Adipocyte (in vitro differentiated cells): Measurements from ENCODE around the gene DROSHA.

Source experiments
- DNase-seq: peaks from one replicate; pipeline ENCODE4 v3.0.0-alpha.2; 2015; ENCODE audit warnings: low read depth
- H3K27me3 ChIP-seq: replicated peaks from 2 replicates; pipeline ENCODE4 v1.7.0; 2013; ENCODE audit warnings: mild to moderate bottlenecking, low read length, moderate library complexity; ENCODE audit not compliant: control insufficient read depth, insufficient read depth
- H3K36me3 ChIP-seq: 2 replicates; pipeline ENCODE4 v1.7.0; 2013; ENCODE audit warnings: low read length, mild to moderate bottlenecking, moderate library complexity; ENCODE audit not compliant: control insufficient read depth, insufficient read depth, severe bottlenecking
- H3K4me1 ChIP-seq: 2 replicates; pipeline ENCODE4 v1.7.0; 2013; ENCODE audit warnings: mild to moderate bottlenecking, low read length, moderate library complexity; ENCODE audit not compliant: control insufficient read depth, insufficient read depth
- H3K4me3 ChIP-seq: 2 replicates; pipeline ENCODE4 v1.7.0; 2013; ENCODE audit warnings: mild to moderate bottlenecking, low read length, moderate library complexity
- H3K9ac ChIP-seq: 2 replicates; pipeline ENCODE4 v1.7.0; 2013; ENCODE audit warnings: mild to moderate bottlenecking, low read length, moderate library complexity
- H3K9me3 ChIP-seq: 2 replicates; pipeline ENCODE4 v1.7.0; 2013; ENCODE audit warnings: mild to moderate bottlenecking, low read length, moderate library complexity; ENCODE audit not compliant: control insufficient read depth

DROSHA gene

DNA sequence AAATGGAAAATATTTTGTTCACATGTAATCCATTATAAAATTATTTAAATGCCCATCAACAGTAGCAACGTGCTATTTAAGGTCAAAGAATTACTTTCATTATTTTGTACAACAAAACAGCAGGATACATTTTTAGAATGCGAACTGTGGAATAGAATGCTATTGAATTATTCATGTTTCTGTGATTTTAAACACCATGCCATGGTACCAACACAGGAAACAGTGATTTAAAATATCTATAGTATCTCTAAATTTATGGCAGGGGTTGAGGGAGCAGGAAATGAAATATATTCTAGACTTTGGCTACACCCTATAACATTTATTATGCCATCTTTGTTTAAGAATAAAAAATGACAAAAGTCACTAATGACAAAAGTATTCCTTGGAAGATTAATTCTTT, 62.4 kb downstream of the DROSHA start:
- no peak for DNase-seq

DNA sequence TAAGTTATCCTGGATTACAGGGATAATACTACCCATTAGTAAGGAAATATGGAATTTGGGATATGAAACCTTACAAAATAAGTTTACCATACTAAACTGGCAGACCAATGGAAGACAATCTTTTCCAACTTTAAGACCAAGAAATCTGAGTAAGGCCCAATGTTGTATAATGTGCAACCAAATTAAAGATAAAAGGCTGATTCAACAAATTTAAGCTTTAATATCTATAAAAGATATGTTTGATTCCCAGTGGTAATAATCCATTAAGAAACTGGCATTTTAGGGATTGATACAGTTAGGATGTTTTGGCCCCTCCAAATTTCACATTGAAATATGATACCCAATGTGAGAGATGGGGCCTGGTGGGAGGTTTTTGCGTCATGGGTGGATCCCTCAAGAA, 66.6 kb downstream of the DROSHA start:
- DNase-seq = no peak
- no peaks in the 10 kb centered on the region for H3K27me3 ChIP-seq
- H3K9me3 ChIP-seq = no peaks in the 10 kb centered on the region
- H3K4me1 ChIP-seq = peaks cover 18% of the 10 kb centered on the region
- peaks cover 59% of the 10 kb centered on the region for H3K36me3 ChIP-seq
- no peak overlapping the region for H3K4me3 ChIP-seq
- no peak overlapping the region for H3K9ac ChIP-seq

More for the DNA sequence above, 62.4 kb downstream of the DROSHA start:
- Histone ChIP-seq H3K9me3 (no peaks in the 10 kb centered on the region), H3K27me3 (no peaks in the 10 kb centered on the region), H3K4me3 (no peak overlapping the region), H3K36me3 (peaks cover 40% of the 10 kb centered on the region), H3K9ac (no peak overlapping the region), H3K4me1 (peaks cover 27% of the 10 kb centered on the region)

DNA sequence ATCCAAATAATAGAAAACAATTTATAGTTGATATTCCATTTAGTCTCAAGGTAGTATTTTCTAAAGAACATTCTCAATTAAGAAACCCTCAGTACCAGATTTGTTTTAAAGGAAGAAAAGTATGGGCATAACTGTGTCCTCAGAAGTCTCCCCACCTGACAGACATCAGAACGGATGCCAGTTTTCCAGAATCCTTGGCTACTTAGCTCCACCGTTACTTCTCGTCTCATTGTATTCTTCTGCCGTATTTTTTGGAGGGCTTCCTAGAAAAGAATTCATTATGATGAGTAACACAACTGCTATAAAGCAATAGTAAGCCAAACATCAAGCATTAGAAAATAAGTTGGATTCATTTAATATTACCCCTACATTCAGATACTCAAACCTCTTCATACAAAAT, 67.8 kb downstream of the DROSHA start:
- Histone ChIP-seq H3K4me1 (peaks cover 19% of the 10 kb centered on the region), H3K9me3 (no peaks in the 10 kb centered on the region), H3K36me3 (peaks cover 59% of the 10 kb centered on the region), H3K27me3 (no peaks in the 10 kb centered on the region), H3K4me3 (no peak overlapping the region), H3K9ac (no peak overlapping the region)
- no peak for DNase-seq

DNA sequence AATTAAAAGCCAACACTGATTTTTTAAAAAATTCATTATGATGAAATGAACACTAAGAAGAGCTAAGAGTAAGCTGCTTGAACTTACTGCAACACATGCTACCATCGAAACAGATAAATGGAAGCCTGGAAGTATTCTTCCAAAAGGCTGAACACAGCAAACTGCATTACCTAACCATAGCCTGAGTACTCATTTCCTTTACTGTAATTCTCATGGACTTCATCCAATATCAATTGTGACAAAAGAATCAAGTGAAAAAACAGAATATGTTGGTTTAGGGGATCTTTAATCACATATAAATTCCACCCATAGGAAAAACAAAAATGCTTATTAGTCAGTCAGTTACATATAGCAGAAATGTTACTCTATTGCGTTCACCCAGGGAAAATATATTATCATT, 68.5 kb downstream of the DROSHA start:
- DNase-seq = no peak
- Histone ChIP-seq H3K9ac (no peak overlapping the region), H3K27me3 (no peaks in the 10 kb centered on the region), H3K4me3 (no peak overlapping the region), H3K9me3 (no peaks in the 10 kb centered on the region), H3K36me3 (peaks cover 63% of the 10 kb centered on the region), H3K4me1 (peaks cover 20% of the 10 kb centered on the region)

DNA sequence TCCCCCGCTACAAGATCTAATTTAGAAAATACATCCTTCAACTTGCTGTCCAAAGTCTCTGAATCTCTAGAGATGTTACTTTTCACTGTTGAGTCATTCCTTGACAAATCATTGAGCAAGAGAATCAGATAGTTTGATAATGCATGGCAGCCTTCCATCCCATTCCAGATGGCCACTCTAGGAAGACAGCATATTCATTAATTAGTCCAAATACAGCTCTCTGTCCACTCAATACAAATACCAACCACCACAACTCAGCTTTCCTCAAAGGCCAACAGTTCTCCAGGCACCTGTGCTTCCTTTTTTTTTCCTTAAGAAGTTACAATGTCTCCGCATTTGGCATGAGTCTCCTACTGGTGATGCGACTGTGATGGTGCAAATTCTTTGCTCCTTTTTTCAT, 72.3 kb downstream of the DROSHA start:
- Histone ChIP-seq H3K9me3 (peaks cover 13% of the 10 kb centered on the region), H3K4me3 (no peak overlapping the region), H3K4me1 (peaks cover 20% of the 10 kb centered on the region), H3K9ac (no peak overlapping the region), H3K36me3 (peaks cover 52% of the 10 kb centered on the region), H3K27me3 (no peaks in the 10 kb centered on the region)
- no peak for DNase-seq

DNA sequence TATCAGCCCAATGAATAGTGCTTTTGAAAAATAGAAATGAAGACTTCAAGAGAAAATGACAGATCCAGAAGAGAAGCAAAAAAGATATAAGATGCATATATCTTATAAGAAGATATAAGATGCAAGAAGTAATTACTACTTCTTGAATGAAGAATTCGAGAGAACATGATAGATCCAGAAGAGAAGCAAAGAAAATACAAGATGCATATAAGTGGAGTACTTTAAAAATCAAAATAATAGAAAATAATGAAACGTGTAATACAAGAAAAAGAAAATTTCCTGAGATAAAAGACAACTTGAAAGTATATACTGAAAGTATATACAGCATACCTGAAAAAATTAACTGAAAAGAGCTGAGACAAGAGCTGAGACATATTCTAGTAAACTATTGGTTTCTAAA, 76.7 kb downstream of the DROSHA start:
- Histone ChIP-seq H3K27me3 (no peaks in the 10 kb centered on the region), H3K4me1 (peaks cover 9% of the 10 kb centered on the region), H3K9ac (no peak overlapping the region), H3K4me3 (no peak overlapping the region), H3K9me3 (peaks cover 13% of the 10 kb centered on the region), H3K36me3 (peaks cover 37% of the 10 kb centered on the region)
- no peak for DNase-seq

DNA sequence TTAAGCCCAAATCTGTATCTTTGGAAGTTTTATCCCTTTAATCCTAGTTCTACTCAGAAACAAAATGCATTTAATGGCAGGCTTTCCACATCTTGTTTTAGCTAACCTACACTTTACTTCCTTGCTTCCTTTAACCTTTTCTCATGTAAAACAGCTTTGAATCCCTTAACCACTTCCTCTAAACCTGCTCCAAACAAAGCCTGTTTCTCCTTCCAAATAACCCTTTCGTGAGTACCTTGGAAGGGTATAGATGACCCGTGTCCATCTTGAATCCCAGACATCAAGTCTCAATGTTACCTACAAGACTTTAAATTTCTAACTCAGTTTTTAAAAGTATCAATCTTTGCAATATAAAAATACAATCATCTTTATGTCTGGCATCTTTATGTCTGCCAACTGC, 78.4 kb downstream of the DROSHA start:
- DNase-seq = no peak
- no peaks in the 10 kb centered on the region for H3K4me1 ChIP-seq
- no peak overlapping the region for H3K4me3 ChIP-seq
- H3K9ac ChIP-seq = no peak overlapping the region
- peaks cover 13% of the 10 kb centered on the region for H3K9me3 ChIP-seq
- H3K36me3 ChIP-seq = peaks cover 49% of the 10 kb centered on the region
- H3K27me3 ChIP-seq = no peaks in the 10 kb centered on the region

DNA sequence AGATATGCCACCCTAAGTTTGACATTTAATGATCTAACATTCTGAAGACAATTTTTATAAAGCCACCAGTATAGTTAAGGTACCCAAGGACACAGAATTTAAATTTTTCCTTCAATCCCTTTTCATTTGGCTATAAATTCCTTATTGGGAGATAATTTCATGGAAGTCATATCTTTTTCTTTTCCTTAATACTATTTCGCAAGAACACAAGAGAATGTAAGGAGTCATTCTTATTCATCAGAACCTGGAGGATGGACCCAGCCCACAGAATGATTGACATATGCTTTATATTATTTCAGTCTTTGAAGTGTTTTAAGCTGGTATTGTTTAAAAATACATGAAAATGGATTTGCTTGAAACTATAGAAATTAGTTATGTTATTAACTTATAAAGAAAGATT, 79.6 kb downstream of the DROSHA start:
- no peaks in the 10 kb centered on the region for H3K4me1 ChIP-seq
- peaks cover 52% of the 10 kb centered on the region for H3K36me3 ChIP-seq
- H3K9me3 ChIP-seq = peaks cover 13% of the 10 kb centered on the region
- no peak overlapping the region for H3K4me3 ChIP-seq
- H3K27me3 ChIP-seq = no peaks in the 10 kb centered on the region
- no peak for DNase-seq
- no peak overlapping the region for H3K9ac ChIP-seq

DNA sequence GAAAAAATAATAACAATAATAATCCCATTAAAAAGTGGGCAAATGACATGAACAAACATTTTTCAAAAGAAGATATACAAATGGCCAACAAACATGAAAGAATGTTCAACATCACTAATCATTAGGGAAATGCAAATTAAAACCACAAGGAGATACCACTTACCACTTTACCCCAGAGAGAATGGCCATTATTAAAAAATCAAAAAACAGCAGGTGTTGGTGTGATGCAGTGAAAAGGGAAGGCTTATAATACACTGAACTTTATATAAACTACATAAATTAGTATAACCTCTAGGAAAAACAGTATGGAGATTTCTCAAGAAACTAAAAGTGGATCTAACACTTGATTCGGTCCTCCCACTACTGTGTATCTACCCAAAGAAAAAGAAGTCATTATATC, 81.9 kb downstream of the DROSHA start:
- Histone ChIP-seq H3K27me3 (no peaks in the 10 kb centered on the region), H3K36me3 (peaks cover 52% of the 10 kb centered on the region), H3K9me3 (peaks cover 1% of the 10 kb centered on the region), H3K9ac (no peak overlapping the region), H3K4me3 (no peak overlapping the region), H3K4me1 (no peaks in the 10 kb centered on the region)
- DNase-seq = no peak

DNA sequence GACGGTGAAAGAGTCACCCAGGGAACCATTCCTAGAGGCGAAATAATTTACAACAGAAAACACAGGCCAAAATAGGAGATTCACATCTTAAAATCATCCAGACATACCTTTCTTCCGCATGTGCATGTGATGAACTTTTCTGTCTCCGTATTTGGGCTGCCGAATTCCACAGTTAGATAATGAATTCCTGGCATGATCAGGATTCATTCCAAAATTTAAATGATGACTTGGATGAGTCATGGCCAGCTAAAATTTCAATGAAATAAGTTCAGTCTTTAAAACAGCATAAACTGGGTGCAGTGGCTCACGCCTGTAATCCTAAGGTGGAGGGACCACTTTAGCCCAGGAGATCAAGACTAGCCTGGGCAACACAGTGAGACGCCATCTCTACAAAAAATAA, 82.7 kb downstream of the DROSHA start:
- no peaks in the 10 kb centered on the region for H3K9me3 ChIP-seq
- no peak overlapping the region for H3K4me3 ChIP-seq
- DNase-seq = peak; percentile 25
- no peaks in the 10 kb centered on the region for H3K27me3 ChIP-seq
- H3K9ac ChIP-seq = no peak overlapping the region
- H3K4me1 ChIP-seq = no peaks in the 10 kb centered on the region
- peaks cover 58% of the 10 kb centered on the region for H3K36me3 ChIP-seq

DNA sequence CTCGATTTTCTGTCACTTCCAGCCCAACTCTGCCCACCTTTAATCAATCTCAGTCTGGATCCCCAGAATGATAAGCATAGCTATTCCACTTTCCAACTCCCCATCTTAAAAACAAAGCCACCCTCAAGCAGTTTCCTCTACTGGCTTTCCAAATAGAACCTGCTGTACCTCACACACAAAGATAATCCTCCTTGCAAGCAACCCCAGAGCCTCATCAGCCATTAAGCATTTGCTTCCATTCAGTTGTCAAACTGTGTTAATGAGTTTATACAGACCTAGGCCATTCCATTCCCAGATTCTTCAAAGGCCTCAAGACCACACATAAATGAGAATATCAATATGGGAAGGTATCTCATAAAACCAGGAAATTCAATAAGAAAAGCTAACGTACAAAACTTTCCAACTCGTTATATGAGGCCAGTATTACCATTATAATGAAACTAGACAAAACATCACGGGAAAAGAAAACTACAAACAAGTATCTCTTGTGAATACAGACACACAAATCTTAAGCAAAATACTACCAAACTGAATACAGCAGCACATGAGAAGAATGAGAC, 86.8 kb downstream of the DROSHA start:
- H3K4me1 ChIP-seq = peaks cover 9% of the 10 kb centered on the region
- DNase-seq = no peak
- H3K9me3 ChIP-seq = no peaks in the 10 kb centered on the region
- no peak overlapping the region for H3K9ac ChIP-seq
- H3K36me3 ChIP-seq = peaks cover 47% of the 10 kb centered on the region
- H3K4me3 ChIP-seq = no peak overlapping the region
- no peaks in the 10 kb centered on the region for H3K27me3 ChIP-seq

DNA sequence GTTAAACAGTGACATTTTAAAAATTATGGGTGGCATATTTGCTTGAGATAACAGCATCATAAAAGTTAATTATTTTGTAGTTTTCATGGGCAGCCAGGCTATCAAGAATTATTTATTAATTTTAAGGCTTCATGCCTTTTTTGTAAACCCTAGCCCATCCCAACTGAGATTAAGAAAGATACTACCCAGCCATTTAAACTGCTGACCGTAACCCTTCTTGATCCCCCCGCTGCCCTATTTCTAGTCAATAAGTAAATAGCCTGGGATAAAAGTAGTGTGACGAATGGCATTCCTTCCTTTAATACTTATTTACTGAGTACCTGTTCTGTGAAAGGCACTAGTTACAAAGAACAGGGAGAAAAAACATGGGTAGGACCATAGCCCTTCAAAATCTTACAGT, 88.3 kb downstream of the DROSHA start:
- Histone ChIP-seq H3K4me1 (peaks cover 9% of the 10 kb centered on the region), H3K9me3 (no peaks in the 10 kb centered on the region), H3K9ac (no peak overlapping the region), H3K36me3 (peaks cover 39% of the 10 kb centered on the region), H3K4me3 (no peak overlapping the region), H3K27me3 (no peaks in the 10 kb centered on the region)
- no peak for DNase-seq
